ENCODE measurements around the gene RASAL2. TPM values are rescaled to one million over a fixed set of nuclear protein-coding genes. Genes with fewer than 3 reads are reported as not detected.

Gene RASAL2
- total and polyA plus RNA-seq, 9 of the 15 experiments (the other 6 are each of a cell fraction or from before 2014, with no cell fraction given), result 0.13 to 1.0 (median 0.62) TPM

DNA sequence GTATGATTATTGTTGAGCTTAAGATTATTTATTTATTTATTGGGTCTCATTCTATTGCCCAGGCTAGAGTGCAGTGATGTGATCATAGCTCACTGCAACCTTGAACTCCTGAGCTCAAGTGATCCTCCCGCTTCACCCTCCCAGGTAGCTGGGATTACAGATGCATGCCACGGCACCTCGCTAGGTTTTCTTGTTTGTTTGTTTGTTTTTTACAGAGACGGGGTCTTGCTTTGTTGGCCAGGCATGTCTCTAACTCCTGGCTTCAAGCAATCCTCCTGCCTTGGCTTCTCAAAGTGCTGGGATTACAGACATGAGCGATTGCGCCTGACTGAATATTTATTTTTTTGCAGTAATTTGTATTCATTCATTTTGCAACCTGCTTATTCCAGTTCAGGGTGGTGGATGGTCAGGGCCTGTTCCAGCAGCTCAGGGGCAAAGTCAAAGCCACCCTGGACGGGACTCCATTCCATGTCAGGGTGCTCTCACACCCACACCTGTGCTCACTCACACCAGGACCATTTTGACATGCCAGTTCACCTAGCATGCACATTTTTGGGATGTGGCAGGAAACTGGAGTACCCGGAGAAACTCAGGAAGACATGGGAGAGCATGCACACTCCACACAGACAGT, 29.6 kb upstream of the RASAL2 start (continued):
- TF ChIP-seq, protein P1, sequence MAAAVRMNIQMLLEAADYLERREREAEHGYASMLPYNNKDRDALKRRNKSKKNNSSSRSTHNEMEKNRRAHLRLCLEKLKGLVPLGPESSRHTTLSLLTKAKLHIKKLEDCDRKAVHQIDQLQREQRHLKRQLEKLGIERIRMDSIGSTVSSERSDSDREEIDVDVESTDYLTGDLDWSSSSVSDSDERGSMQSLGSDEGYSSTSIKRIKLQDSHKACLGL (CRISPR knock-in tag; IDR thresholded peaks at IDR 0.05; ENCODE audit: borderline replicate concordance, poor library complexity, severe bottlenecking), result no peak
- no peak for TF ChIP-seq ZNF561 (CRISPR knock-in tag; conservative IDR thresholded peaks at IDR 0.05)

DNA sequence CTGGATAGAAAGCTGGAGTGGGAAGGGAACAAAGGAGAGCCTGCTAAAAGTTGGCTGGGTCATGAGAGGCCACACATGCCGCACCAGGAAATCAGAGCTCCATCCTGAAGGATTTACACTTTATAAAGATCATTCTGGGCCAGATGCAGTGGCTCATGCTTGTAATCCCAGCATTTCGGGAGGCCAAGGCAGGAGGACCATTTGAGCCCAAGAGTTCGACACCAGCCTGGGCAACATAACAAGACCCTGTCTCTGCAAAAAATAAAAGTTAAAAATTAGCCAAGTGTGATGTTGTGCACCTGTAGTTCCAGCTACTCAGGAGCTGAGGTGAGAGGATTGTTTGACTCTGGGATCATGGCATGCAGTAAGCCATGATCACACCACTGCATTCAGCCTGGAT, 28.7 kb upstream of the RASAL2 start:
- intact Hi-C loops (cut with micrococcal nuclease), result no loop called here
- ChIA-PET CTCF (ENCODE audit: low intra/inter-chr PET ratio) (no interaction called here), POLR2A (no interaction called here)
- FAIRE-seq (no peak), DNase-seq (ENCODE audit: extremely low read depth in 1 of 4, low spot score in 3 of 4) (no peak), ATAC-seq (no peak)
- no peaks in the 10 kb centered on the region for H3K79me2 ChIP-seq (ENCODE audit: control insufficient read depth, insufficient read depth, low read length)
- H3K27ac ChIP-seq (ENCODE audit: extremely low read depth, low read depth, low read length), result no peak overlapping the region
- no peaks in the 10 kb centered on the region for H3K9me1 ChIP-seq (ENCODE audit: control insufficient read depth, insufficient read depth, low read length)
- 0% methylated on average over 3 of the region's 3 CpGs for WGBS (ENCODE audit: insufficient coverage, low coverage, missing lambda C conversion rate)
- no peaks in the 10 kb centered on the region for H3K36me3 ChIP-seq (ENCODE audit: control insufficient read depth, insufficient read depth, low read length)
- no peaks in the 10 kb centered on the region for H3K9me3 ChIP-seq (replicated peaks; ENCODE audit: control insufficient read depth, insufficient read depth, low read depth, low read length)
- H2AFZ ChIP-seq (ENCODE audit: low read depth, low read length), result no peak overlapping the region
- no TSS peak for BruUV-seq (replicated peaks)
- H4K20me1 ChIP-seq (replicated peaks; ENCODE audit: control insufficient read depth, insufficient read depth, low read length), result no peaks in the 10 kb centered on the region
- in situ Hi-C loops (cut with MboI), result no loop called here
- no peak overlapping the region for H3K9ac ChIP-seq (ENCODE audit: insufficient read depth in 1 of 2, low read depth in 2 of 2, low read length in 2 of 2)
- H3K4me3 ChIP-seq, result no peak overlapping the region
- no peak overlapping the region for H3K4me2 ChIP-seq (ENCODE audit: insufficient read depth, low read length)
- no peaks in the 10 kb centered on the region for H3K27me3 ChIP-seq (ENCODE audit: control insufficient read depth in 2 of 2, insufficient read depth in 2 of 2, low read length in 2 of 2)
- H3K4me1 ChIP-seq (replicated peaks in 1 of 2; ENCODE audit: control insufficient read depth in 2 of 2, insufficient read depth in 2 of 2, low read length in 2 of 2), result no peaks in the 10 kb centered on the region
- TF ChIP-seq, protein P2, sequence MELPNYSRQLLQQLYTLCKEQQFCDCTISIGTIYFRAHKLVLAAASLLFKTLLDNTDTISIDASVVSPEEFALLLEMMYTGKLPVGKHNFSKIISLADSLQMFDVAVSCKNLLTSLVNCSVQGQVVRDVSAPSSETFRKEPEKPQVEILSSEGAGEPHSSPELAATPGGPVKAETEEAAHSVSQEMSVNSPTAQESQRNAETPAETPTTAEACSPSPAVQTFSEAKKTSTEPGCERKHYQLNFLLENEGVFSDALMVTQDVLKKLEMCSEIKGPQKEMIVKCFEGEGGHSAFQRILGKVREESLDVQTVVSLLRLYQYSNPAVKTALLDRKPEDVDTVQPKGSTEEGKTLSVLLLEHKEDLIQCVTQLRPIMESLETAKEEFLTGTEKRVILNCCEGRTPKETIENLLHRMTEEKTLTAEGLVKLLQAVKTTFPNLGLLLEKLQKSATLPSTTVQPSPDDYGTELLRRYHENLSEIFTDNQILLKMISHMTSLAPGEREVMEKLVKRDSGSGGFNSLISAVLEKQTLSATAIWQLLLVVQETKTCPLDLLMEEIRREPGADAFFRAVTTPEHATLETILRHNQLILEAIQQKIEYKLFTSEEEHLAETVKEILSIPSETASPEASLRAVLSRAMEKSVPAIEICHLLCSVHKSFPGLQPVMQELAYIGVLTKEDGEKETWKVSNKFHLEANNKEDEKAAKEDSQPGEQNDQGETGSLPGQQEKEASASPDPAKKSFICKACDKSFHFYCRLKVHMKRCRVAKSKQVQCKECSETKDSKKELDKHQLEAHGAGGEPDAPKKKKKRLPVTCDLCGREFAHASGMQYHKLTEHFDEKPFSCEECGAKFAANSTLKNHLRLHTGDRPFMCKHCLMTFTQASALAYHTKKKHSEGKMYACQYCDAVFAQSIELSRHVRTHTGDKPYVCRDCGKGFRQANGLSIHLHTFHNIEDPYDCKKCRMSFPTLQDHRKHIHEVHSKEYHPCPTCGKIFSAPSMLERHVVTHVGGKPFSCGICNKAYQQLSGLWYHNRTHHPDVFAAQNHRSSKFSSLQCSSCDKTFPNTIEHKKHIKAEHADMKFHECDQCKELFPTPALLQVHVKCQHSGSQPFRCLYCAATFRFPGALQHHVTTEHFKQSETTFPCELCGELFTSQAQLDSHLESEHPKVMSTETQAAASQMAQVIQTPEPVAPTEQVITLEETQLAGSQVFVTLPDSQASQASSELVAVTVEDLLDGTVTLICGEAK (IDR thresholded peaks at IDR 0.05), result no peak
- TF ChIP-seq, protein P2 (CRISPR knock-in tag; IDR thresholded peaks at IDR 0.05), result no peak
- TF ChIP-seq TOE1 (IDR thresholded peaks at IDR 0.05; ENCODE audit: borderline replicate concordance) (no peak), TOE1 (CRISPR knock-in tag; IDR thresholded peaks at IDR 0.05; ENCODE audit: borderline replicate concordance, low read depth) (no peak), TEAD4 (IDR thresholded peaks at IDR 0.05; ENCODE audit: low read length) (no peak), TEAD4 (CRISPR knock-in tag; IDR thresholded peaks at IDR 0.05; ENCODE audit: borderline replicate concordance) (no peak), SMARCC2 (IDR thresholded peaks at IDR 0.05; ENCODE audit: low read depth) (no peak), ZNF699 (CRISPR knock-in tag; IDR thresholded peaks at IDR 0.05; ENCODE audit: insufficient replicate concordance) (no peak), SIN3A (IDR thresholded peaks at IDR 0.05; ENCODE audit: borderline replicate concordance in 2 of 2, control insufficient read depth in 1 of 2, low read depth in 2 of 2, low read length in 2 of 2) (no peak)

Data from K562 (cell line).